Body of pancreas (tissue), 4 donors: Measurements from ENCODE around the gene LRRC3C.

Experiments used
- POLR2A ChIP-seq, 3 donors: fragments of 450-650 bp; IDR thresholded peaks; one replicate each; pipeline ENCODE4 v1.6.1; 2016; ENCODE audit warnings: antibody characterized with exemption in 3 of 3, mild to moderate bottlenecking in 2 of 3
- TF ChIP-seq, protein P1 (sequence below), 7 experiments: fragments of 450-650 bp in 4 of 7; fragments of 200-600 bp in 3 of 7; sonication (generic) in 3 of 7; IDR thresholded peaks; one replicate each; pipeline ENCODE4 v1.5.1; 2016 to 2019; ENCODE audit warnings: antibody characterized with exemption in 7 of 7

GRCh38 chr17:39949028-39949427 lies 21.5 kb downstream of the LRRC3C start:
- TF ChIP-seq, protein P1, sequence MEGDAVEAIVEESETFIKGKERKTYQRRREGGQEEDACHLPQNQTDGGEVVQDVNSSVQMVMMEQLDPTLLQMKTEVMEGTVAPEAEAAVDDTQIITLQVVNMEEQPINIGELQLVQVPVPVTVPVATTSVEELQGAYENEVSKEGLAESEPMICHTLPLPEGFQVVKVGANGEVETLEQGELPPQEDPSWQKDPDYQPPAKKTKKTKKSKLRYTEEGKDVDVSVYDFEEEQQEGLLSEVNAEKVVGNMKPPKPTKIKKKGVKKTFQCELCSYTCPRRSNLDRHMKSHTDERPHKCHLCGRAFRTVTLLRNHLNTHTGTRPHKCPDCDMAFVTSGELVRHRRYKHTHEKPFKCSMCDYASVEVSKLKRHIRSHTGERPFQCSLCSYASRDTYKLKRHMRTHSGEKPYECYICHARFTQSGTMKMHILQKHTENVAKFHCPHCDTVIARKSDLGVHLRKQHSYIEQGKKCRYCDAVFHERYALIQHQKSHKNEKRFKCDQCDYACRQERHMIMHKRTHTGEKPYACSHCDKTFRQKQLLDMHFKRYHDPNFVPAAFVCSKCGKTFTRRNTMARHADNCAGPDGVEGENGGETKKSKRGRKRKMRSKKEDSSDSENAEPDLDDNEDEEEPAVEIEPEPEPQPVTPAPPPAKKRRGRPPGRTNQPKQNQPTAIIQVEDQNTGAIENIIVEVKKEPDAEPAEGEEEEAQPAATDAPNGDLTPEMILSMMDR (IDR thresholded peaks at IDR 0.05): no peak
- no peak for TF ChIP-seq POLR2A (IDR thresholded peaks at IDR 0.05)
